Vagina (tissue), 2 donors: ENCODE data around the gene AHCYL1.

Experiments used
- CTCF ChIP-seq, 3 experiments: fragments of 450-650 bp in 2 of 3; fragments of 200-600 bp in 1 of 3; sonication (generic) in 1 of 3; IDR thresholded peaks; one replicate each; pipeline ENCODE4 v1.5.1; 2017 to 2019; ENCODE audit warnings: antibody characterized with exemption in 3 of 3, mild to moderate bottlenecking in 2 of 3, moderate library complexity in 2 of 3
- POLR2A ChIP-seq, 2 donors: fragments of 450-650 bp; IDR thresholded peaks; one replicate each; pipeline ENCODE4 v1.6.1; 2017; ENCODE audit warnings: antibody characterized with exemption in 2 of 2, mild to moderate bottlenecking in 2 of 2, moderate library complexity in 2 of 2
- POLR2AphosphoS5 ChIP-seq, 2 donors: sonication (generic); formaldehyde crosslinking; IDR thresholded peaks; one replicate each; pipeline ENCODE4 v1.9.0; 2017; ENCODE audit warnings: antibody characterized with exemption in 2 of 2, mild to moderate bottlenecking in 2 of 2, low read depth in 1 of 2; ENCODE audit not compliant: insufficient read depth in 1 of 2

GRCh38 chr1:110047463-110047862 is 62.9 kb downstream of the AHCYL1 start:
- no peak for TF ChIP-seq CTCF (IDR thresholded peaks at IDR 0.05)
- TF ChIP-seq POLR2AphosphoS5 (IDR thresholded peaks at IDR 0.05; ENCODE audit: insufficient read depth in 1 of 2, low read depth in 1 of 2) = no peak
- TF ChIP-seq POLR2A (IDR thresholded peaks at IDR 0.05) = no peak
